Neuronal stem cell (in vitro differentiated cells): ENCODE measurements around the gene RAB35.

Source experiments
- DNase-seq: peaks from one replicate; pipeline ENCODE4 v3.0.0-alpha.2; 2013; ENCODE audit warnings: low spot score
- H2AFZ ChIP-seq: one replicate; pipeline ENCODE4 v1.6.1; 2013; ENCODE audit warnings: mild to moderate bottlenecking, low read length, inconsistent platforms
- H2AK5ac ChIP-seq: 2 replicates; pipeline ENCODE4 v1.6.1; 2013; ENCODE audit warnings: low read depth, mild to moderate bottlenecking, inconsistent platforms, low read length, moderate library complexity, mixed read lengths
- H2BK120ac ChIP-seq: 2 replicates; pipeline ENCODE4 v1.6.1; 2013; ENCODE audit warnings: low read depth, mild to moderate bottlenecking, inconsistent platforms, low read length, moderate library complexity, mixed read lengths
- H2BK12ac ChIP-seq: one replicate; pipeline ENCODE4 v1.6.1; 2013; ENCODE audit warnings: low read length, inconsistent platforms
- H2BK15ac ChIP-seq: 2 replicates; pipeline ENCODE4 v1.6.1; 2013; ENCODE audit warnings: mild to moderate bottlenecking, low read length, inconsistent platforms, mixed read lengths
- H2BK5ac ChIP-seq: one replicate; pipeline ENCODE4 v1.6.1; 2013; ENCODE audit warnings: inconsistent platforms, mild to moderate bottlenecking, low read length, moderate library complexity
- H3K14ac ChIP-seq: one replicate; pipeline ENCODE4 v1.6.1; 2013; ENCODE audit warnings: low read length, inconsistent platforms
- H3K18ac ChIP-seq: 2 replicates; pipeline ENCODE4 v1.6.1; 2013; ENCODE audit warnings: low read length, inconsistent platforms
- H3K23ac ChIP-seq: 2 replicates; pipeline ENCODE4 v1.6.1; 2013; ENCODE audit warnings: low read depth, mild to moderate bottlenecking, mixed read lengths, low read length, inconsistent platforms; ENCODE audit not compliant: poor library complexity
- H3K27ac ChIP-seq: replicated peaks from 3 replicates; pipeline ENCODE4 v1.5.1; 2013; ENCODE audit warnings: low read length, inconsistent platforms
- H3K27me3 ChIP-seq, 3 experiments: 2 replicates each; pipeline ENCODE4 v1.6.1; 2013; ENCODE audit warnings: low read length in 3 of 3, mild to moderate bottlenecking in 2 of 3, inconsistent platforms in 1 of 3, low read depth in 1 of 3, mixed read lengths in 1 of 3, moderate library complexity in 1 of 3; ENCODE audit not compliant: control insufficient read depth in 3 of 3, insufficient read depth in 3 of 3
- H3K36me3 ChIP-seq, 2 donors: replicated peaks in 1 of 2; 2 replicates each; pipeline ENCODE4 v1.6.1; 2013; ENCODE audit warnings: low read length in 2 of 2; ENCODE audit not compliant: control insufficient read depth in 2 of 2, insufficient read depth in 2 of 2
- H3K4ac ChIP-seq: 2 replicates; pipeline ENCODE4 v1.6.1; 2013; ENCODE audit warnings: inconsistent platforms, mild to moderate bottlenecking, low read length, moderate library complexity
- H3K4me1 ChIP-seq, 2 donors: 1 replicate in 1 of 2; 2 replicates in 1 of 2; pipeline ENCODE4 v1.6.1; 2013; ENCODE audit warnings: low read length in 2 of 2, low read depth in 1 of 2; ENCODE audit not compliant: control insufficient read depth in 2 of 2, insufficient read depth in 1 of 2
- H3K4me2 ChIP-seq: one replicate; pipeline ENCODE4 v1.6.1; 2013; ENCODE audit warnings: mild to moderate bottlenecking, low read length, inconsistent platforms; ENCODE audit not compliant: insufficient read depth, poor library complexity, severe bottlenecking
- H3K4me3 ChIP-seq, 2 donors: 2 replicates each; pipeline ENCODE4 v1.5.1; 2013; ENCODE audit warnings: low read length in 2 of 2, mild to moderate bottlenecking in 2 of 2, inconsistent platforms in 1 of 2, moderate library complexity in 1 of 2
- H3K79me1 ChIP-seq: one replicate; pipeline ENCODE4 v1.6.1; 2013; ENCODE audit warnings: low read depth, mild to moderate bottlenecking, inconsistent platforms, low read length, moderate library complexity
- H3K9ac ChIP-seq: one replicate; pipeline ENCODE4 v1.6.1; 2013; ENCODE audit warnings: mild to moderate bottlenecking, low read depth, low read length, inconsistent platforms; ENCODE audit not compliant: poor library complexity
- H3K9me3 ChIP-seq, 2 donors: replicated peaks in 1 of 2; 2 replicates each; pipeline versions ENCODE3 to v1.6.1; 2013; ENCODE audit warnings: low read length in 2 of 2, mild to moderate bottlenecking in 2 of 2, inconsistent platforms in 1 of 2, low read depth in 1 of 2, mixed read lengths in 1 of 2, moderate library complexity in 1 of 2; ENCODE audit not compliant: control insufficient read depth in 2 of 2, insufficient read depth in 1 of 2
- H4K8ac ChIP-seq: one replicate; pipeline ENCODE4 v1.6.1; 2013; ENCODE audit warnings: low read depth, mild to moderate bottlenecking, inconsistent platforms, low read length, moderate library complexity
- H4K91ac ChIP-seq: one replicate; pipeline ENCODE4 v1.6.1; 2013; ENCODE audit warnings: low read length, low read depth, mild to moderate bottlenecking, inconsistent platforms; ENCODE audit not compliant: poor library complexity
- WGBS, 2 donors: extraction: QIAGEN DNeasy Blood & Tissue Kit; methylation state at CpG; one replicate each; pipeline ENCODE4 v1.1.7; 2013; ENCODE audit warnings: missing lambda C conversion rate in 2 of 2, mixed read lengths in 1 of 2; ENCODE audit not compliant: insufficient read length in 2 of 2, insufficient replicate concordance in 1 of 2; ENCODE audit errors: extremely low coverage in 2 of 2; 5-methylcytosine and 5-hydroxymethylcytosine counted together

Gene RAB35

DNA sequence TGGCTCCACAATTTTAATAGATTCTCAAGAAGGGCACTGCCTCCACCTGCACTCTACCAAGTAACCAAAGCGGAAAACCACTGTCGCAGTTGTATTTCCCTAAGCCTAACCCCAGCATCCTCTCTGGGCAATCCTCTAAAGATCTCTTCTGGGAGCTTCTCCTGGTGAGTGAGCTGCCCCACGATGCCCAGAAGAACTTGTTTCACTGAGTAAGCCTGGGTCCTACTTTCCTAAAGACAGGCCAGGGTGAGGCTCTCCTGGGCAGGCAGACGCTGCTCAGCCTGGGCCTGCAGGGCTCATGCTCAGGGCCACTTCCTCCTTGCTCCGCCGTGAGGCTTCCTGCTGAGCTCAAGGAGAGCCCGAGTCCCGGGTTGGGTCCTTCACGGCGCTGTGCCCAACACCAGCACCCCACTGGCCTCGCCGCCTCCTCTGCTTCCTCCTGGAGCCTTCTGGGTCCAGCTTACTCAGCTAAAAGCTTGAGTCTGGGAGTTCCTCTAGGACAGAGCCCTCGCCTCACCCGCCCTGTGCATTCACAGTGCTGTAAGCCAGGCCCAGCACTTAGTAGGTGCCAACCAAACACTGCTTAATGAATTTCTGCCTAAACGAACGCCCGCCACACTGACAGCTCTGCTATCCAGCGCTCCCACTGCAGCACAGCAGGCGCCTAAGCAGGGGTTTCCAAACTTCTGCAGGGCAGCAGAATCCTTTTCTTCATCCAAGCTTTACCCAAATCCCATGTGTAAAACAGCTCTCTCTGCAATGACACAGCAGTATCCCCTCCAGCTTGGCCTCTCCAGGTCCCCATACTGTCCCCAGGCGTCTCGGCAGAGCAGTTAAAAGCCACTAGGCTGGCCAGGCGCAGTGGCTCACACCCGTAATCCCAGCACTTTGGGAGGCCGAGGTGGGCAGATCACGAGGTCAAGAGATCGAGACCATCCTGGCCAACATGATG lies 5.7 kb downstream of the RAB35 start:
- Histone ChIP-seq H3K4me2 (no peak overlapping the region), H3K36me3 (peaks cover 7 to 42% of the 10 kb centered on the region in 2 donors), H2AK5ac (no peak overlapping the region), H3K14ac (no peak overlapping the region), H2BK120ac (no peak overlapping the region), H3K9me3 (no peaks in the 10 kb centered on the region), H3K18ac (no peak overlapping the region), H2AFZ (no peak overlapping the region), H3K9ac (no peak overlapping the region), H3K27me3 (no peaks in the 10 kb centered on the region), H4K8ac (no peak overlapping the region), H3K23ac (peak overlapping the region; percentile 5), H3K79me1 (peaks cover 14% of the 10 kb centered on the region), H4K91ac (no peak overlapping the region), H2BK12ac (no peak overlapping the region), H3K4me3 (no peak overlapping the region), H3K4ac (no peak overlapping the region), H3K4me1 (peaks cover under 1 to 2% of the 10 kb centered on the region in 2 donors), H2BK15ac (no peak overlapping the region), H3K27ac (no peak overlapping the region), H2BK5ac (no peak overlapping the region)
- DNase-seq, result no peak
- WGBS, 2 donors, result no CpG with 5 or more reads among the region's 26 CpGs

DNA sequence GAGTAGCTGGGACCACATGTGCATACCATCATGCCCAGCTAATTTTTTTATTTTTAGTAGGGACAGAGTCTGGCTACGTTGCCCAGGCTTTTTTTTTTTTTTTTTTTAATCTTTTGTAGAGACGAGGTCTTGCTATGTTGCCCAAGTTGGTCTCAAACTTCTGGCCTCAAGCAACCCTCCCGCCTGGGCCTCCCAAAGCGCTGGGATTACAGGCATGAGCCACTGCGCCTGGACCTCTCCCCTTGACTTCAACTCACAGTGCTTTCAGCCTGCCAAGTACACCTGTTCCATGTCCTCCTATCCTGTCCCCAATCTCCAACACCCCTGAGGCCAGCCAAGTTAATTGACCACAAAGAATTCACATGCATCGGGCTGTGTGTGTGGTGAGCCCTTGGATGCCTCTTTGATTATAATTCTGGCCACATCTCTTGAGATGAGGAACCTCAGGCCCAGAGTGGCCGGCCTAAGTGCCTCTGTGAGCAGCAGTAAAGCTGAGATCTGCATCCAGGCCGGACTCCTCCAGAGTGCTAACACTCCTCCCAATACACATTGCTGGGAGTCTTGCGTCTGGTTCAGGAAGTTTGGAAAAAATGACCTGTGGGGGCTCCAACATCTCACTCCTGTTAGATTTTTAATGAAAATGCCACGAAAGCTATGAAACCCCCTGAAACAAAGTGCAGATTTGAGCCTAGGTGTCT lies 6.8 kb downstream of the RAB35 start:
- H2AFZ ChIP-seq, result no peak overlapping the region
- H2BK15ac ChIP-seq, result no peak overlapping the region
- H3K4ac ChIP-seq, result no peak overlapping the region
- no peak for DNase-seq
- H2AK5ac ChIP-seq, result peak overlapping the region; percentile 54
- H3K4me3 ChIP-seq, result no peak overlapping the region
- peak overlapping the region; percentile 23 for H3K23ac ChIP-seq
- H3K9ac ChIP-seq, result no peak overlapping the region
- no CpG with 5 or more reads among the region's 10 CpGs for WGBS, 2 donors
- no peak overlapping the region for H3K18ac ChIP-seq
- H3K36me3 ChIP-seq, result peaks cover 7 to 39% of the 10 kb centered on the region in 2 donors
- H3K4me1 ChIP-seq, result peaks cover 0 to 3% of the 10 kb centered on the region in 2 donors
- no peak overlapping the region for H3K27ac ChIP-seq
- H3K14ac ChIP-seq, result no peak overlapping the region
- no peak overlapping the region for H4K8ac ChIP-seq
- peaks cover 14% of the 10 kb centered on the region for H3K79me1 ChIP-seq
- no peaks in the 10 kb centered on the region for H3K27me3 ChIP-seq
- H2BK120ac ChIP-seq, result no peak overlapping the region
- no peak overlapping the region for H4K91ac ChIP-seq
- H2BK12ac ChIP-seq, result no peak overlapping the region
- H2BK5ac ChIP-seq, result peak overlapping the region; percentile 28
- no peak overlapping the region for H3K4me2 ChIP-seq
- no peaks in the 10 kb centered on the region for H3K9me3 ChIP-seq

DNA sequence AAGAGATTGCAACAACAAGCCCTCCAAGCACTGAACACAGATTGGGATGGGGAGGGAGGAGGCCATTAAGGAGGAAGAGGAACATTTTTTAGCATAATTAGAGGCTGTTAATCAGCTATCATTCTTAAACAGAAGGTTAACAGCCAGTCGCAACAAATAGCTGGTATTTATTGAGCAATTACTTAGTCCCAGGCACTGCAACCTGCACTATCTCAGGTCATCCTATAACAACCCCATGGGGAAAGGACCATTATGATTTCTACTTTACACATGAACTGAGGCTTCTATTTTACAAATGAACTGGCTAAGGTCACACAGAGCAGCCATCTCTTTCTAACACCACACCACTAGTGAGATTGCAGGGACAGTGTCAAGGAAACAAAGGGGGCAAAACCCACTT lies 10.4 kb downstream of the RAB35 start:
- Histone ChIP-seq H3K27me3 (no peaks in the 10 kb centered on the region), H3K4me2 (no peak overlapping the region), H2AFZ (no peak overlapping the region), H3K18ac (no peak overlapping the region), H3K27ac (no peak overlapping the region), H4K91ac (no peak overlapping the region), H3K4me1 (peaks cover 0 to 3% of the 10 kb centered on the region in 2 donors), H3K14ac (no peak overlapping the region), H2BK5ac (no peak overlapping the region), H4K8ac (no peak overlapping the region), H3K9me3 (no peaks in the 10 kb centered on the region), H2BK15ac (no peak overlapping the region), H3K79me1 (peaks cover 24% of the 10 kb centered on the region), H3K4me3 (no peak overlapping the region), H3K9ac (no peak overlapping the region), H3K23ac (no peak overlapping the region), H3K36me3 (peaks cover 12 to 53% of the 10 kb centered on the region in 2 donors), H2BK12ac (no peak overlapping the region), H2BK120ac (no peak overlapping the region), H3K4ac (no peak overlapping the region), H2AK5ac (no peak overlapping the region)
- DNase-seq, result no peak
- no CpG with 5 or more reads among the region's 1 CpG for WGBS, 2 donors

DNA sequence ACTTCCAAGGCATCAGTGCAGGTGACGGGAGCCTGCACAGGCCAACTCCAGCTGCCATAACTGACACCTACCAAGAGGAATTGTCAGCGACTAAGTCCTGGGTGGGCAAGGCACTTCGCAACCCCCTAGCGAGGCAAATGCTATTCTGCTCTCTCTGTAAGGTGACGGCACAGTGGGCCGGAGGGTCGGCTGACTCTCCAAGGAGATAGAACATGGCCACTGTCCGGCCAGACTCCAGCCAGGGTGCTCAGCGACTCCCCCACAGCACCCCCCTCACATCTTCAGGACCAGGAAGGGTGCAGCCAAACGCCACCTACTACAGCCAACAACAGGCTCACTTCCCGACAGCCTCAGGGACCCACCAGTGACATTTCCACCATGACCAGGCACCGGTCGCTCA lies 13.2 kb downstream of the RAB35 start:
- Histone ChIP-seq H2BK15ac (no peak overlapping the region), H2BK12ac (no peak overlapping the region), H4K91ac (no peak overlapping the region), H3K27me3 (no peaks in the 10 kb centered on the region), H2BK120ac (no peak overlapping the region), H2AK5ac (no peak overlapping the region), H3K18ac (peak overlapping the region; percentile 18), H4K8ac (no peak overlapping the region), H2AFZ (no peak overlapping the region), H3K36me3 (peaks cover 19 to 75% of the 10 kb centered on the region in 2 donors), H2BK5ac (no peak overlapping the region), H3K4me1 (peaks cover 0 to 3% of the 10 kb centered on the region in 2 donors), H3K14ac (no peak overlapping the region), H3K23ac (no peak overlapping the region), H3K9ac (peak overlapping the region; percentile 50), H3K9me3 (no peaks in the 10 kb centered on the region), H3K4me3 (no peak overlapping the region), H3K4me2 (no peak overlapping the region), H3K27ac (no peak overlapping the region), H3K79me1 (peaks cover 19% of the 10 kb centered on the region), H3K4ac (no peak overlapping the region)
- WGBS, 2 donors, result no CpG with 5 or more reads among the region's 13 CpGs
- DNase-seq, result no peak
